Effector CD4-positive, alpha-beta T cell (primary cell): ENCODE measurements around the gene SRP19.
"Not testable (repeated sequence)": the region's sequence is repeated elsewhere in the genome, so short reads cannot be mapped to it uniquely, and the experiment has no call there.

Experiments
- DNase-seq: peaks from one replicate; pipeline ENCODE4 v3.0.0-alpha.2; 2020

SRP19 gene

GRCh38 chr5:112876362-112876761 is 15.3 kb downstream of the SRP19 start:
- DNase-seq, result no peak

- DNase-seq, result no peak
These were observed 17.0 kb downstream of the SRP19 start for GRCh38 chr5:112878101-112878500.

DNA sequence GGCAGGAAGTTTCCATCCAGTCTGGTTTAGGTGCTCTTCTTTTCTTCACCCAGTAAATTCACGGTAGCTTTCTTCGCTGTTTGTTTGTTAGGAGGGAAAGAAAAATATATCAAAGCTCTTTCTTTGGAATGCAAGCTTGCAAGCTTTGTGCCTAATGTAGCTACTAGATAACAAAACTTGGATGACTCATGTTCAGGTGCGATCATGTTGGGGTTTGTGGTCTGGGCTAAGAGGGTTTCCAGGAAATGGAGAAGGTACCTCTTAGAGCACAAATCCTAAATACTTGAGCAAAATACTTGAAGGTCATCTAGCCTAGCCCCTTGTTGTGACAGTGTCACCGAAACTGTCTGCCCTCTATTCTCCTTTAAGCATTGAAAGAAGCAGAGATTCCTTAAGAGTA is 17.7 kb downstream of the SRP19 start:
- DNase-seq, result peak; percentile 33

- no peak for DNase-seq
These were observed 19.3 kb downstream of the SRP19 start for GRCh38 chr5:112880219-112880964.

GRCh38 chr5:112883192-112883591 is 22.1 kb downstream of the SRP19 start:
- DNase-seq, result no peak

- no peak for DNase-seq
These were observed 23.9 kb downstream of the SRP19 start for GRCh38 chr5:112885001-112885400.

DNA sequence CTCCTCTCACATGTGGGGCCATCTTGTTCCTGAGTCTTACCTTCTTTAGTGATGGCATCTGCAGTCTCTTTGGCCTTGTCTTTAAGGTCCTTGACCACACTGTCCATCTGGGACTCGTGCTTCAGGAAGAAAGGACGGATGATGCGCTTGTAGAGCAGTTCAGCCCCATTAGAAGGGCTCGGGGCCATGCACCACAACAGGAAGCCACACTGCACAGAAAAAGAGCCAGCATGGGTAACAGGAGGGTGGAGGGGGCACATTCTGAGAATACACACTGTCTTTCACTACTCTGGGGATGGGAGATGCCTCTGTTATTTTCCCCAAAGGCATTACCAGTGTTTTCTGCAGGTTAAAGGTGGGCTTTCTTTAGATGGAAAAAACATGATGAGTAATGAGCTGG is 25.9 kb downstream of the SRP19 start:
- DNase-seq, result no peak

- not testable (repeated sequence) for DNase-seq
These were observed 31.0 kb downstream of the SRP19 start for GRCh38 chr5:112892066-112892465.

- DNase-seq, result no peak
These were observed 31.7 kb downstream of the SRP19 start for GRCh38 chr5:112892776-112893175.

DNA sequence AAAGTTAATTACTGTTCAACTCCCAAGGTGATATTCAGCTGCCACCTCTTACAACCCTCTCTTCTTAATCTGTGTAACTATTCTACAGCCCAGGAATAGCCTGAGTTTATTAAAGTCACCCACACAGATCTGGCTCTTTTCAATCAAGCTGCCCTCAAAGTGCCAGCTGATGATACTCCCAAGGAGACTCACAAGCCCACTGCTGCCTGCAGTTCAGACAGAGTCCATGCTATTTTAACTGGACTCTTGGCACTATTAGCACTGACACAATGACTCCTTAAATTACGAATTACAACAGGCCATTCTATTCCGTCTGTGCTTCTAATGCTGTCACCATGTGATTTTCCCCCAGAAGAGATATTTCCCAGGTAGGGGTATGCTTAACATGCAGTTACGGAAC is 34.6 kb downstream of the SRP19 start:
- no peak for DNase-seq

GRCh38 chr5:112902561-112902960 is 41.5 kb downstream of the SRP19 start:
- no peak for DNase-seq

GRCh38 chr5:112904996-112905395 is 43.9 kb downstream of the SRP19 start:
- DNase-seq, result not testable (repeated sequence)

DNA sequence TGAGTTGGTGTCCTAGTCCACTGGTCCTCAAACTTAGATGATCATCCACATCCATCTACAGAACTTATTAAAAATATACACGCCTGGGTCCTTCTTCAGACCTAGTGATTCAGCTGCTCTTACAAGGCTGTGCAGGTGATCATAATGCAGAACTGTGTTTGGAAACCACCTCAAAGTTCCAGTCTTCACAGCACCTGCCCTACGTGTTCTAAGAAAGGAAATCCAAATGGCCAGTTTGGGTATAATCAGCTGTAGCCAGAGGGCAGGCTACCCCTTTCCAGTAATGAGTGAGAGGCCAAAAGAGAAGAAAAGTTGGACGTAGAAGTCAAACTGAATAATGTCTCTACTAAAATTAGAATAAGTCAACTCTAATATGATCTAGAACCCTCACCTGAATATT is 45.5 kb downstream of the SRP19 start:
- DNase-seq, result no peak

GRCh38 chr5:112907166-112907631 is 46.1 kb downstream of the SRP19 start:
- no peak for DNase-seq

DNA sequence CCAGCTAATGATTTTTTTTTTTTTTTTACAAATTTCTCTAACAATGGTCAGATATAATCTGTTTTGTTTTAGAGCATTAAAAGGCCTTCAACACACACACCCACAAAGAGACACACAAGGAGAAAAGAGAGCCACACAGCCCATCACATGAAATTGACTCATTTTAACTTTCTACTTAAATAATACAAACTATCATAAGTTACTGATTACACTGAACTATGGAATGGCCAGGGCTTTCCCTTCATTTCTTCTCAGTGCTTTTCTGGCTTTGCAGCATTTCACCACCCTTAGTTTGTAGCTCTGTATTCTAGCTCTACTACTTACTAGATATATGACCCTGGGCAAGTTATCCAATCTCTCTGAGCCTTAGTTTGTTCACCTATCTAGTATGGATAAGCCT is 47.8 kb downstream of the SRP19 start:
- no peak for DNase-seq

- DNase-seq, result no peak
These were observed 49.4 kb downstream of the SRP19 start for GRCh38 chr5:112910529-112910928.

GRCh38 chr5:112914584-112914983 is 53.5 kb downstream of the SRP19 start:
- no peak for DNase-seq

DNA sequence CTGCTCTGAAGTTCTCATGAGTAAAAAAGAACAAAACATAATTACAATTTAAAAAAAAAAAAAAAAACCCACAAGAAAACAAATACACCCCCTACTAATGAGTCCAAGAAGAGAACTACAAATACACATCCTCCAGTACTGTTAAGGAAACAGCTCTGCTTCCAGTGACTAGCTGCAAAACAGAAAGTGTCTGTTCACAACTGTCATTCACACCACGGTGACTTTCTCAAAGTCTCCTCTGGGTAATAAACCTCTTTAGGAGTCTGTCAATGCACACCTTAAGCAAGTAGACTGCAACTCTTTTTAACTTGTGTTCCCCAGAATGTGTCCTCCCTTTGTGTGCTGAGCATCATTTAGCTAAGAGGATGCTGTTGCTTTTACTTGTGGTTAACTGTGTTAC is 54.7 kb downstream of the SRP19 start:
- no peak for DNase-seq

- peak; percentile 9 for DNase-seq
These were observed 56.4 kb downstream of the SRP19 start for GRCh38 chr5:112917453-112917995.

DNA sequence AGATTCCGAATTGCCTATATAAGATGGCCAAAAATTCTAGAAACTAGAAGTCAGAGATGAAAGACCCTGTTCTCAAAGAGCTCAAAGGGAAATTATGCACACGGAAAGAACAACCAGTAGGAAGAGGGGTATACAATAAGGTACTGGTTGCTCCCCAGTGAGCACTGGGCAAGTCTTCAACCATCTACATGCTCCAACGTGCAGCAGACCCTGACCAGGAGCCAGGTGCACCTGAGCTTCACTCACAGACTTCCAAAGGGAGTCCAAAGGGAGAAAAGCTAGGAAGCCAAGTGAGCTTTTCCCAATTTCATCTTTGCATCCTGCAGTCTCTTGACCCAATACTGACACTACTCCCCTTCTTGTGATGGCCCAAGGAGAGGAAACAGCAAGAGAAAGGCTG is 57.0 kb downstream of the SRP19 start:
- DNase-seq, result no peak

DNA sequence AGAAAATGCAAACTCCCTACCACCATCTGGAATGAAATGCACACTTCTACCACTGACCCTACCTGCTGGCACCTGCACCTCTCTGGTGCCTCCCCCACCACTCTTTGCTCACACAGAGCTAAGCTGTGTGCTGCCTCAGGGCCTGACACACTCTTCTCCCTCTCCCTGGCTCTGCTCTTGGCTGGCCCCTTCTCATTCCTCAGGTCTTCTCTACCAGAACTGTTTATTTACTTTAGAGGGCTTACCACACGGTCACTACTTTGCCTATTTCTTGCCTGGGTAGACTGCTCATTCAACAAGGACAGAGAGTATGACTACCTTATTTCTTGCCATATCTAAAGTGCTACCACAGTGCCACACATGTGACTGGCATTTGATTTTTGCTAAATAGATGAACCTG is 57.6 kb downstream of the SRP19 start:
- DNase-seq, result no peak
